Measurements from ENCODE around the gene CREBZF.

DNA sequence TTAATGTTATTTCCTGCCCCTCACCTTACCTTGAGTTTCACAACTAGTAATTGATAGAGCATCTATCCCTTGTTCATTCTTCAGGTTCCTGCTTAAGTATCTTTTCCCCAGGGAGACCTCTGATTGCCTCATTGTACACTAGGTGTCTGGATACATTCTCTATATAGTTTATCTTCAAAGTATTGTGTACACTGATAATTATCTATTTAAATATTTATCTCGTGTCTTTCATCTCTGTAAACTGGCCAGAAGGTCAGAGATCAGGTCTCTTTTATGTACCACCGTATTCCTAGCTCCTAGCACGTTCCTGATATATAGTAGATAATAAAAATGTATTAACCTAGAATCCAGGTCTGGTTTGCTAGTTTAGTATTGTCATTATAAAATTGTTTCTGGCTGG lies 30.2 kb downstream of the CREBZF start:
- TF ChIP-seq CTCF (IDR thresholded peaks at IDR 0.05 in 4 of 5, conservative IDR thresholded peaks at IDR 0.05 in 1 of 5) (no peak), POLR2A (IDR thresholded peaks at IDR 0.05) (no peak)
